NOMO-1 treated with dmso at 0.1 percent for 144 hours (cell line): Measurements from ENCODE around the gene CHRND.

Experiments used
- DNase-seq: peaks from one replicate; lab custom pipeline; 2025; ENCODE audit not compliant: unreplicated experiment; lab: John Stamatoyannopoulos, UW

Gene CHRND

DNA sequence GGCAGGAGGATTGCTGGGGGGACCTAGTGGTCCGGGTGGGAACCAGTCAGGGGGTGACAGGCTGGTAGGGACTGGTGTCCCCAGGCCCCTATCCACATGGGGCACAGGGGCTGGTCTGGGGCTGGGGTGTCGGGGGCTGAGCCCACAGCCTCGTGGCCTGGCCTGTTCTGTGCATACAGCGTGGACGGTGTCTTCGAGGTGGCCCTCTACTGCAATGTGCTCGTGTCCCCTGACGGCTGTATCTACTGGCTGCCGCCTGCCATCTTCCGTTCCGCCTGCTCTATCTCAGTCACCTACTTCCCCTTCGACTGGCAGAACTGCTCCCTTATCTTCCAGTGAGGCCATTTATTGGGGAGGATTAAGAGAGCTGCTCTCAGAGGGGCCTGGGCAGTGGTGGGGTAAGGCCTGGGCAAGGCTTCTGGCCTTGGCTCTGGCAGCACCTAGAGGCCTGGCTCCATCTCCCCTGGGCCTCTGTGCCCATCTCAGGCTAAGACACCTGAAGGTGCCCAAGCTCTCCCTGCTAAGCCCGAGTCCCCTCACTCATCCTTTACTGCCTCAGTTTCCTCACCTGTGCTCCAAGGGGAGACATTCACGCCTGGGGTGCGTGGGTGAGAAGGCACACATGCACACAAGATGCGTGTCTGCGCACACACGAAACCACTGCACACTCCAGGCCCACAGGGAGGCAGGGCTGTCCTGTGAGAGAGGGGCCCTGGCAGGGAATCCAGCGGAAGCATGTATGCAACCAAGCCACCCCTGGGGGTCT, 15.4 kb downstream of the CHRND start:
- DNase-seq: no peak

DNA sequence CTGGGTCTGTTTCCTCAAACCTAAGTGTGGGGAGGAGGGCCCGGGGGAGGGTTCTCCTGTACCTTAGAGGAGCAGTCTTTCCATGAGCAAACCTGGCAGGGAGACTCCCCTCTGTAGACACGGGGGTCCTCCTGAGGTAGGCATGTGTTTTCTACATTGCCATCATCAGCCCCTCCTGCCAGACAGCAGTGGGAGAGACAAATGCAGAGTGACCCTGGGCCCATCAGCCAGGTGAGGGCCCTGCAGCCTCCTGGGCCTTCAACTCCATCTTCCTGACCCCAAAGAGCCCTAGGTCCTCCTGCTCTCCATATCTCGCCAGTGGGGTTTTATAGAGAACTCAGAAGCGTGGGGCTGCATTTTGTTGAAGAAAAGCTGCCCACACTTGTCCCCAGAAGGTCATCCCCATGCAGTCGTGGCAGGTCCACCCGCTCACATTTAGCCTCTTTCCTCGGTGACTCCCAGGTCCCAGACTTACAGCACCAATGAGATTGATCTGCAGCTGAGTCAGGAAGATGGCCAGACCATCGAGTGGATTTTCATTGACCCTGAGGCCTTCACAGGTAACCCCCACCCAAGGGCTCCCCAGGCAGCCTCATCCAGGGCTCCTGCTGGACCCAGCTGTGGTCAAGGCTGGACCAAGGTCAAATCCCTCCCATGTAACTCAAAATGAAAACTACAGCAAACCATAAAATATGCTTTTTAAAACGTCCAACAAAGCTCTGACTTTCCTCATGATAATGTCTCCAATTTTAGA, 16.2 kb downstream of the CHRND start:
- no peak for DNase-seq

DNA sequence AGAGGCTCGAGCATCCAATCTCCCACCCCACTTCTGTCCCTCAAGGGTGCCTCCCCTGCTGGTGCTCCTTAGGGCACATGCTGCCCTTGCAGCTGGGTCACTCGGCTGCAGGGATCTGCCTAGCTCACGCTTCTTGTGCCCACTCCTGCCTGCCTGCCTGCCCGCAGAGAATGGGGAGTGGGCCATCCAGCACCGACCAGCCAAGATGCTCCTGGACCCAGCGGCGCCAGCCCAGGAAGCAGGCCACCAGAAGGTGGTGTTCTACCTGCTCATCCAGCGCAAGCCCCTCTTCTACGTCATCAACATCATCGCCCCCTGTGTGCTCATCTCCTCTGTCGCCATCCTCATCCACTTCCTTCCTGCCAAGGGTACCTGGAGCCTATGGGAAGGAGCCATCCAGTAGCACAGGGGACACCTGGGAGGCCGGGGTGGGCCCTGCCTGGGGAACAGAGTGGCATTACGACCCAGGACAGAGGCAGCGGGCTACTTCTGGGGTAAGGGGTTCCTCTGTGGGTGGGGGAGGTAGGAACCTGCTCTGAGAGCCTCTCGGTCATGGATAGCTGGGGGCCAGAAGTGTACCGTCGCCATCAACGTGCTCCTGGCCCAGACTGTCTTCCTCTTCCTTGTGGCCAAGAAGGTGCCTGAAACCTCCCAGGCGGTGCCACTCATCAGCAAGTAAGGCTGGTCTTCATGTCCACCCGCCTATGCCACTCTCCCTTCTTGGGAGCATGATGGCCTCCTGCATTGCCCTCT, 16.9 kb downstream of the CHRND start:
- no peak for DNase-seq

DNA sequence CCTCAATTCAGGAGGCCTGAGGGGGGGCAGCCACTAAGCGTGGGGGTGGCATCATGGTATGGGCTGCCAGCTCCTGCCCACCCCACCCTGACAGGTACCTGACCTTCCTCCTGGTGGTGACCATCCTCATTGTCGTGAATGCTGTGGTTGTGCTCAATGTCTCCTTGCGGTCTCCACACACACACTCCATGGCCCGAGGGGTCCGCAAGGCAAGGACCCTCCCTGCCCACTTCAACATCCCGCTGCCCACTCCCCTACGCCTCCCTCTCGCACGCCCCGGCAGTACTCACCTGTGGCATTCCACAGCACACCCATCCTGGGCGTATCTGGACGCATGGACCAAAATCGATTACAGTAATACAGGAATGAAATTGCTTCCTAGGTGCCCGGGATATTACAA, 17.5 kb downstream of the CHRND start:
- DNase-seq: no peak

DNA sequence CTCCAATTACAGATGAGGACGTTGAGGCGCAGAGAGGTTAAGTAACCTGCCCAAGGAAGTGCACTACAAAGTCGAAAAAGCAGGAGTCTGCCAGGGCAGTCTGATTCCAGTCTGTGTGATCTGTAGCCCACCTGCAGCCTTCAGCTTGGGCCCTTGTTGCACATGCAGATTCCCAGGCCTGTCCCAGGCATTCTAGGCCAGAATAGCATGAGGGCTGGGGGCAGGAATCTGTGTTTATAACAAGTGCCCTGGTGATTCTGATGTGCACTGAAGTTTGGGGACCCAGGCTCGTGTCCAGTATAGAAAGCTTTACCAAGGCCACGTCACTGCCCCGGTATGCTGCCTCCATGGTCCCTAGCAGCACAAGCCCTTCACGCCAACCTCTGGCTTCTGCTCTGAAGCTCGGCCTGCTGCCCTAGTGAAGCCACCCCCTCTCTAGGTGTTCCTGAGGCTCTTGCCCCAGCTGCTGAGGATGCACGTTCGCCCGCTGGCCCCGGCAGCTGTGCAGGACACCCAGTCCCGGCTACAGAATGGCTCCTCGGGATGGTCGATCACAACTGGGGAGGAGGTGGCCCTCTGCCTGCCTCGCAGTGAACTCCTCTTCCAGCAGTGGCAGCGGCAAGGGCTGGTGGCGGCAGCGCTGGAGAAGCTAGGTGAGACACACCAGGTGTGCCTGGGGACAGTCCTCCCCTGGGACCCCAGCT, 18.1 kb downstream of the CHRND start:
- no peak for DNase-seq

DNA sequence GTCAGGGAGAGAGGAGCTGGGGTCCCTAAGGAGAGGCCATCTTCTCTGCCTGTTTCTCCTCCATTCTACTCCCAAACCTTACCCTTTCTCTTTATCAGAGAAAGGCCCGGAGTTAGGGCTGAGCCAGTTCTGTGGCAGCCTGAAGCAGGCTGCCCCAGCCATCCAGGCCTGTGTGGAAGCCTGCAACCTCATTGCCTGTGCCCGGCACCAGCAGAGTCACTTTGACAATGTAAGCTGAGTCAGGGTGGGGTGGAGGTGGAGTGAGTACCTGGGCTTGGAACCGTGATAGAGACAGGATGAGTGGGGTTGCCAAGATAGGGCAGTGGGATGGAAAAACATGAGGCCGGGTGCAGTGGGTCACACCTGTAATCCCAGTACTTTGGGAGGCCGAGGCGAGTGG, 18.7 kb downstream of the CHRND start:
- DNase-seq: no peak

DNA sequence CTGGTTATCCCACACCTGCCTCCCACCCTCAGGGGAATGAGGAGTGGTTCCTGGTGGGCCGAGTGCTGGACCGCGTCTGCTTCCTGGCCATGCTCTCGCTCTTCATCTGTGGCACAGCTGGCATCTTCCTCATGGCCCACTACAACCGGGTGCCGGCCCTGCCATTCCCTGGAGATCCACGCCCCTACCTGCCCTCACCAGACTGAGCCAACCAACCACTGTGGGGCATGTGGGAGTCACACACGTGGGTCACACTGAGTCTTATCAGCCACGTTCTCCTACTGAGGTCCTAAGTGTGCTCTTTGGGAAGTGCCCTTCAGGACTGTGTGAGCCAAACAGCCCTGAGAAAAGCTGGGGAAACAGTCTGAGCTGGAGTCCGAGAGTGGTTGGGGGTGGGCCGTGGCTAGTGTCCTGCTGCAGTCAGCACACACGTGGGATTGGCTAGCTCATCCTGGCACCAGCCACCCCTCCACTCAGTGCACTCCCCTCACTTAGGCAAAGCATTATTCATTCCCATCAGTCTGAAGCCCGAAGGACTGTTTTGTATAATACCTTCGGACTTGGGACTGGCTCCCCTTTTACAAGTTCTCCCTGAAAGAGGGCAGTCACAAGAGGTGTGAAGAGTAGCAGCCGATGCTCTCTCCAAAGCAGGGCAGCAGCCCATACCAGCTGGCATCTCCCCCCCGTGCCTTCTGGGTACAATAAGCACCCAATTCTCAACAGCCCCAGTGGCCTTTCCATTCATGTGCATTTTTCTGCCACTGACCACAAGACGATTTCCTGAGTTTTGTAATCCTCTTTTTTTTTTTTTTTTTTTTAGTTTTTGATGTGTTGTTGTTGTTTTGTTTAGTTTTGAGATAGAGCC, 19.8 kb downstream of the CHRND start:
- no peak for DNase-seq

DNA sequence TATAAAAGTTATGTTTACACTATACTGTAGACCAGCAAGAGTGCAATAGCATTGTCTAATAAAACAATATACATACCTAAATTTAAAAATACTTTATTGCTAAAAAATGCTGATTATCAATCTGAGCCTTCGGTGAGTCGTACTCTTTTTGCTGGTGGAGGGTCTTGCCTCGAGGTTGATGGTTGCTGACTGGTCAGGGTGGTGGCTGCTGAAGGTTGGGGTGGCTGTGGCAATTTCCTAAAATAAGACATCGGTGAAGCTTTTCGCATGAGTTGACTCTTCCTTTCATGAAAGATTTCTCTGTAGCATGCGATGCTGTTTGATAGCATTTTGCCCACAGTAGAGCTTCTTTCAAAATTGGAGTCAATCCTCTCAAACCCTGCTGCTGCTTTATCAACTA, 22.0 kb downstream of the CHRND start:
- no peak for DNase-seq

DNA sequence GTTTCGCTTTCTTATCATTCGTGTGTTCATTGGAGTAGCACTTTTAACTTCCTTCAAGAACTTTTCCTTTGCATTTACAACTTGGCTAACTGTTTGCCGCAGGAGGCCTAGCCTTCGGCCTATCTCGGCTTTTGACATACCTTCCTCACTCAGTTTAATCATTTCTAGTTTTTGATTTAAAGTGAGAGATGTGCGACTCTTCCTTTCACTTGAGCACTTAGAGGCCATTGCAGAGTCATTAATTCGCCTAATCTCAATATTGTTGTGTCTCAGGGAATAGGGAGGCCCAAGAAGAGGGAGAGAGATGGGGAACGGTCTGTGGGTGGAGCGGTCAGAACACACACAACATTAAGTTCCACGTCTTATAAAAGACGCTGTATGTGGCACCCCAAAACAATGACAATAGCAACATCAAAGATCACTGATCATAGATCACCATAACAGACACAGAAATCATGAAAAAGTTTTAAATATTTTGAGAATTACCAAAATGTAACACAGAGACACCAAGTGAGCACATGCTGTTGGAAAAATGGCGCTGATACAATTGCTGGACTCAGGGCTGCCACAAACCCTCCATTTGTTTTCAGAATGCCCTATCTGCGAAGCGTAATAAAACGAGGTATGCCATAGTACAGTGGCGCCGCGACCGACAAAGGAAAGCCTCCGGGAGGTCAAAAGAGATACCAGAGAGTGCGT, 23.8 kb downstream of the CHRND start:
- DNase-seq: no peak

DNA sequence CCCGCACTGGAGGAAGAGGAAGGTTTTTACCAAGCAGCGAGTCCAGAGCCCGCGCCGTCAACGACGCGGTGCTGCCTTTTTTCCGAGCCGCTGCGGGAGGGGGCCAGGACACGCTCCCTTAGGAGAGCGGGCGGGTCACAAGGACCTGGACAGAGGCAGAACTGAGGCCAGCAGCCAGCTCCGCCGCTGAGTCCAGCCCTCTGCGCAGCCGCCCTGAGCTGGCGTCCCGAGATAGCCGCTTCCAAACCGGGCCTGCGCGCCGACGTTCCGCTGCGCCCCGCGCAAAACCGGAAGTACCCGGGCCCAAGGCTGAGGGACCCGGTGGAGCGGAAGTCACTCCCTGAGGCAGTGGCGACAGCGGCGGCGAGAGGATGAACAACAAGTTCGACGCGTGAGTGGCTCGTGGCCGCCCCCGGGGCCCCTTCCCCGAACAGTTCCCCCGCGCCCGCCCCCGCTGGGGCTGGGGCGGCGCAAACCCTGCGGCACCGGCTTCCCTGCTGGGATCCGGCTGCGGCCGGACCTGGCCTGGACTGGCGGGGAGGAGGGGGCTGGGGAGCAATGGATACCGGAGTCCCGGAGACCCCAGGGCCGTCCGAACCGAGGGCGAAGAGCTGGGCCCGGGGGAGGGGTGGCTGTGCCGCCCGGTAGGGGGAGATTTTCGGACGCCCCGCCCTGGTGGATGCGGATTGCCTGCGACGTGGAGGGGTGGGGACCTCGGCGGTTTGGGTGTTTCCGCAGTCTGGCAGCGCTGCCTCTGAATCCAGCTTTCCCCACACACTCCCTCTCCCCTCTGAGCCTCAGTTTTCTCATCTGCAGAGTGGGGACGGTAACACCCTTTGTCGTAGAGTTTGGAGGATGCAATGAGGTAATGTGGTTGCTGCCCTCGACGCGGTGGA, 24.6 kb downstream of the CHRND start, which contains the start of the genes EIF4E2 and TIGD1:
TSS of gene EIF4E2 (plus strand) at position 336 of the 896 bp plus-strand sequence. CDS start at position 372, 36 bp downstream.
TSS of gene TIGD1 (minus strand) at position 204 of the 896 bp plus-strand sequence. CDS start 675 bp downstream, outside the sequence.
- peak; percentile 86 for DNase-seq

DNA sequence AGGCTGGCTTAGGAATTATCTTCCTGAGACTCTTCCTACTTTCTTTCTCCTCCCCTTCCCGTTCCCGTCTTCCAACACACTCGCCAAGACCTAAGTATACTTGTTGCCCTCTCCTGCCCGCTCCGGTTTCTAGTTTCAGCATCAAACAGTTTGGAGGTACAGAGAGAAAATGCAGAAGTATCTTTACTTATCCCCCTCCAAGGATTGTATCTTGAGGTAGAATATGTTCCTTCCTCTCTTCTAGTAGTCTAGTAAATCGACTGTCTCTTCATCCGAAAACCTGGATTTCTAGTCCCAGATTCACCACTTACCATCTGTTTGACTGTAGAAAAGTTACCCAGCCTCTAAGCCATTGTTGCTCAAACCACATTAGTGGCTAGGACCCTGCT, 25.3 kb downstream of the CHRND start:
- peak; percentile 39 for DNase-seq

DNA sequence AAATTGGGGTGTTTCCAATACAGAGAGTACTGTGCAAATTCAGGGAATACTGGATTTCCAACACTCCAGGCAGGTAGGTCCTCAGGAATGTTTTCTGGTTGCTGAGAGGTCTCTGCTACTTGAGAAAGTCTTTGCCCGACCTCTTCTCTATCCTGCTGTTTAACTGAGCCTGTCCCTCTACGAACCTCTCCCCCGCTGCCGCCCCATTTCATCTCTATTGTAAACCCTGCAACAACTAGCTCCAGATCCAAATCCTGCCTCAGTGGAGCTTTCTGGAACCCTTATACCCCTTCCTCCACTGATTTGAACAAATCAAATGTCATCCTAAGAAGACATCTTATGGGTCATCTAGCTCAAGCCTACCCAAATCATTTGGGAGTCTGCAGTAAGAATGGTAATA, 25.8 kb downstream of the CHRND start:
- DNase-seq: no peak

DNA sequence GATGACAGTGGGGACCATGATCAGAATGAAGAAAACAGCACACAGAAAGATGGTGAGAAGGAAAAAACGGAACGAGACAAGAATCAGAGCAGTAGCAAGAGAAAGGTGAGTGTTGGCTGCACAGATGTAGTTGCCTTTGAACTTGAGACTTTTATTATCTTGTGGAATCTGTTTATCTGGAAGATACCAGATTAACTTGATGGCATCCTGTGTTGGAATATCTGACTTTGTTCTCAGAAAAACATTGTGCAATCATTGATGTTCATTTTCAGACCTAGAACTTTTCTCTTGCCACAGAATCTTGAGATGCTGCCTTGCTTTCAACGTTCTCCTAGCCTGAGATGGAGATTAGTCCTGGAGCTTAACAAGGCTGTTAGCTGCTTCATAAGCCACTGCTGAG, 30.5 kb downstream of the CHRND start:
- no peak for DNase-seq

DNA sequence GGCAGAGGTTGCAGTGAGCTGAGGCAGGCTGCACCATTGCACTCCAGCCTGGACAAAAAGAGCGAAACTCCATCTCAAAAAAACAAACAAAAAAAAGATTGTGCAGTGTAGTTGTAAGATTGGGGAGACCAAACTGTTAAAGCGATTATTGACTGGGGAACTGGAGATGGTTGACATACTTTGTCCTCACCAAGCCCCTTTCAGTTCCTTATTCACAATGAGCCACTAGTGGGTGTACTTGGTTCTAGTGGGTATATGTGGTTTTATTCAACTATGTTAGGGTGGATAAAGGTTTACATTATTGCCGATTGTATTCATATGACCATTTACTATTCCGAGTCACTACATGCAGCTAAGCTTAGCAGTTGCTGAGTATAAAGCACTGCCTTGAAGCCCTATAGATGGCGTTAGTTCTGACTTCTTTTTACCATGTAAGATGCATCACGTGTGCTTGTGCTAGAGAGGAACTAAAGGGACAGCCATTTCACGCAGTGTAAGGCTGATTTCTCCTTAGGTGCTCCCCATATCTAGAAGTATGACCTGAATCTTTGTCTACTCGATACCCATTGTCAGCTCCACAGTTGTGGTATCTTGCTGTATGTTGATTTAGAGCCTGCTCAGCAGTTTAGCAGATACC, 36.7 kb downstream of the CHRND start:
- DNase-seq: no peak

DNA sequence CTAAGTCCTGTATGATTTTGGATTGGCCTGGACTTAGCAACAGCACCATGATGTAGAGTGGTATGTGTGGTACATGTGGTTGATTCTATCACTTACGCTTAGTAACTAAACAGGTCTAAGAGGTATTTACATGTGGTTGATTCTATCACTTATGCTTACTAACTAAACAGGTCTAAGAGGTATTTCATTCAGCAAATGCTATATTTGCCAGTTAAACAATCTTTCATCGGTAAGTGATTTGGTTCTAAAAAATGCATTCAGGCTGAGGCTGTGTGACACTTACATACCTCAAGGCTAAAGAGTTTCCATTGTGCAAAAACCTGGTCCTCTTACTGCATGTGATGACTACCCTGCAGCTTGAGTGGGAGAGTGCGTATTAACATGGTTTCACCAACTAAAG, 37.6 kb downstream of the CHRND start:
- no peak for DNase-seq

DNA sequence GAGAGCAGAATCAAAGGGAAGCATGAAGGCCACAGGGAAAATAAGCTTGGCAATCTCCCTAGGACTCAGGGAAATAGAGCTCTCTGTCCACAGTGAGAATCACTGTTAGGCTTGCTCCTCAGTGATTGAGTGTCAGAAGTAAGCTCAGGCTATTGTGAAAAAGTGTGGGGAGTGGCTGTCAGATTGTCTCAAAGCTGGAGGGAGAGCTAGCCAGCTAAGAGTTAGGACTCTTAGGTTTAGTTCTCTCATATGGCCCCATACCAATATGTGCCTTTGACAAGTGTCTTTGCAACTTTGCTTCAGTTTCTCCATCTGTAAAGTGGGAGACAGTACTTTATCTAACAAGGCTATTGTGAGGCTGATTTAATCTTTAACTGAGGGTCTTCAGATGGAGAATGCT, 41.8 kb downstream of the CHRND start:
- DNase-seq: no peak

DNA sequence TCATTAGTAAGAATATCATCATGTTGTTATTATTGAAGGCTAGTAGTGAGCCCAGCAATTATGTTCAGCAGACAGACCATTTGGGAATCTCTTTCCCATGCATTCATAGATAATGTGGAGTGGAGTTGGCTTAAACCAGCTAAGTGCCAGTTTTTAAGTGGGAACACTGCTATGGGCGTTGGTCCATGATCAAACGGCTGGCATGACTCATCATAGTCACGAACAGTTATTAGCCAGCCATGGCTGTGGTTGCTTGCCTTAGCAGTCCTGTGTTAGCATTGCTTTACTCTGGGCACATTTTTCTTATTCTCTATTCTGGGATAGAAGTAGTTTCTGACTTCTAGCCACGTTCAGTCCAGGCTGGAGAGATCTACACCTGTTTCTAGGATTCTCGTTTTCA, 42.2 kb downstream of the CHRND start:
- no peak for DNase-seq

DNA sequence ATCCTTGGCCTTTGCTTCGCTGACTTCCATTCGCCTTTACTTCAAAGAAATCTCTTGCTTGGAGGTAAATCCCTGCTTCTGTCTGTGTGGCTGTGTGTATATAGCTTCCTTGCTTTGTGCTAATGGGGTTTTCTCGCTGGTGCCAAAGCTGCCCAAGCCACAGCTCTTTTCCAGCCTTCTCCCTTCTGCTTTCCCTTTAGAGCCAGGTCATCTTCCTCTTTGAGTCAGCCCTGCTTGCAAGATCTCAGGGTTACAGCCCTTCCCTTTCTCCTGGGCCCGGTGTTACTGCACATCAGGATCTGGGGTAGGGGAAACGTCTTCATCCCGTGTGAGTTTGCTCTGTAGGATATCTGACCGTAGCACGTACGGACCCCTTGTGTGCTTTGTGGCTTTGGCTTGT, 43.6 kb downstream of the CHRND start:
- DNase-seq: no peak
